ENCODE results near the gene ARL11.
"Not testable (repeated sequence)": the region's sequence is repeated elsewhere in the genome, so short reads cannot be mapped to it uniquely, and the experiment has no call there.

ARL11 gene

GRCh38 chr13:49627831-49628652, at the start of gene ARL11:
TSS of gene ARL11 (plus strand) at chr13:49628507. CDS start at chr13:49630448, 1,941 bp downstream.
- no peak for DNase-seq

- no peak for DNase-seq
Measured at GRCh38 chr13:49579501-49579900, 48.8 kb upstream of the ARL11 start.

GRCh38 chr13:49580980-49581680, 47.2 kb upstream of the ARL11 start:
- no peak for DNase-seq

- DNase-seq: no peak
Measured at GRCh38 chr13:49584771-49585182, 43.5 kb upstream of the ARL11 start.

- no peak for DNase-seq
Measured at GRCh38 chr13:49585220-49586157, 42.8 kb upstream of the ARL11 start, which contains the start of gene RCBTB1. TSS of gene RCBTB1 (minus strand) at chr13:49585558. CDS start at chr13:49567279, 18,279 bp downstream.

- DNase-seq: no peak
Measured at GRCh38 chr13:49586717-49587116, 41.6 kb upstream of the ARL11 start.

- no peak for DNase-seq
Measured at GRCh38 chr13:49587311-49587847, 40.9 kb upstream of the ARL11 start.

GRCh38 chr13:49590714-49591113, 37.6 kb upstream of the ARL11 start:
- not testable (repeated sequence) for DNase-seq

GRCh38 chr13:49593876-49594275, 34.4 kb upstream of the ARL11 start:
- not testable (repeated sequence) for DNase-seq

GRCh38 chr13:49594576-49594975, 33.7 kb upstream of the ARL11 start:
- no peak for DNase-seq

GRCh38 chr13:49596221-49596620, 32.1 kb upstream of the ARL11 start:
- no peak for DNase-seq

GRCh38 chr13:49597043-49597641, 31.2 kb upstream of the ARL11 start:
- DNase-seq: no peak

- DNase-seq: no peak
Measured at GRCh38 chr13:49602005-49602404, 26.3 kb upstream of the ARL11 start.

GRCh38 chr13:49602615-49603014, 25.7 kb upstream of the ARL11 start:
- not testable (repeated sequence) for DNase-seq

- no peak for DNase-seq
Measured at GRCh38 chr13:49604570-49604969, 23.7 kb upstream of the ARL11 start.

- peak; percentile 58 for DNase-seq
Measured at GRCh38 chr13:49606747-49607648, 21.3 kb upstream of the ARL11 start.

GRCh38 chr13:49607761-49608160, 20.5 kb upstream of the ARL11 start:
- DNase-seq: no peak

GRCh38 chr13:49608651-49609331, 19.5 kb upstream of the ARL11 start:
- DNase-seq: no peak

- DNase-seq: no peak
Measured at GRCh38 chr13:49610176-49610575, 18.1 kb upstream of the ARL11 start.

GRCh38 chr13:49612042-49612441, 16.3 kb upstream of the ARL11 start:
- DNase-seq: not testable (repeated sequence)
